ENCODE measurements around the gene STUM.

STUM gene

DNA sequence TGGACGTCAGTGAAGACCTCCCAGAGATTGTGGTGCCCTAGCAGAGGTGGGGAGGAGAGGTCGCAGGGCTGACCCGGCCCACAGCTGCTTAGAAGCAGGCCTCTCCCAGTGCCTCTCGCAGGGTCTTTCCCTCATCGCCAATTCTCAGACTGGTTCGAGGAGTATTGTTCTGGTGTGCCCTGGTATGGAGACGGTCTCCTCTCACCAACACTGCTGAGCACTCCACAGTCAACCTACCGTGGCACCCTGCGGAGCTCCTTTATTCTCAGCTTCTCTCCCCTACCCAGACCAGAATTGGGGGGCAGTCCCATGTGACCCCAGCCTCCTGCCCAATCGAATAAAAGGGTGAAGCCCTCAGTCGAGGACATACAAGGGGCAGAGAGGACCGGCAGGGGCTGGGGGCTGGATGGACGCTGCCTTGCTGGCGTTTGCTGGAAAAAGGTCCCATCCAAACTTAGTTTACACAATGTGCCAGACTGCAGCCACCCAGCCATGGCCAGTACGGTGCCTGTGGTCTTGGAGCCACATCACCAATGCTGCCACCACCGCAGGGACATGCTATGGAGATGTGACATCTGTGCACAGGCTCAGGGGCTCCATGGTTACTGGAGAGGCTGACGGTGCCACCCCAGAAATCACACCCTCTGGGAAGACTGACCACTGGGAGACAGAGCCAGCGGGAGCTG is 80.8 kb downstream of the STUM start:
- Histone ChIP-seq H3K27ac (ENCODE audit: poor library complexity, severe bottlenecking) (no peak overlapping the region), H3K4me3 (ENCODE audit: severe bottlenecking) (no peak overlapping the region), H3K27me3 (ENCODE audit: insufficient read depth, poor library complexity, severe bottlenecking) (no peaks in the 10 kb centered on the region), H3K36me3 (ENCODE audit: low read depth) (no peaks in the 10 kb centered on the region), H3K9me3 (ENCODE audit: severe bottlenecking) (no peaks in the 10 kb centered on the region), H3K4me1 (ENCODE audit: insufficient read depth, poor library complexity, severe bottlenecking) (no peaks in the 10 kb centered on the region)
- DNase-seq (ENCODE audit: low spot score), result no peak
- TF ChIP-seq, protein P1, sequence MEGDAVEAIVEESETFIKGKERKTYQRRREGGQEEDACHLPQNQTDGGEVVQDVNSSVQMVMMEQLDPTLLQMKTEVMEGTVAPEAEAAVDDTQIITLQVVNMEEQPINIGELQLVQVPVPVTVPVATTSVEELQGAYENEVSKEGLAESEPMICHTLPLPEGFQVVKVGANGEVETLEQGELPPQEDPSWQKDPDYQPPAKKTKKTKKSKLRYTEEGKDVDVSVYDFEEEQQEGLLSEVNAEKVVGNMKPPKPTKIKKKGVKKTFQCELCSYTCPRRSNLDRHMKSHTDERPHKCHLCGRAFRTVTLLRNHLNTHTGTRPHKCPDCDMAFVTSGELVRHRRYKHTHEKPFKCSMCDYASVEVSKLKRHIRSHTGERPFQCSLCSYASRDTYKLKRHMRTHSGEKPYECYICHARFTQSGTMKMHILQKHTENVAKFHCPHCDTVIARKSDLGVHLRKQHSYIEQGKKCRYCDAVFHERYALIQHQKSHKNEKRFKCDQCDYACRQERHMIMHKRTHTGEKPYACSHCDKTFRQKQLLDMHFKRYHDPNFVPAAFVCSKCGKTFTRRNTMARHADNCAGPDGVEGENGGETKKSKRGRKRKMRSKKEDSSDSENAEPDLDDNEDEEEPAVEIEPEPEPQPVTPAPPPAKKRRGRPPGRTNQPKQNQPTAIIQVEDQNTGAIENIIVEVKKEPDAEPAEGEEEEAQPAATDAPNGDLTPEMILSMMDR (IDR thresholded peaks at IDR 0.05; ENCODE audit: poor library complexity, severe bottlenecking), result no peak
- no peak for ATAC-seq (ENCODE audit: low read depth)

DNA sequence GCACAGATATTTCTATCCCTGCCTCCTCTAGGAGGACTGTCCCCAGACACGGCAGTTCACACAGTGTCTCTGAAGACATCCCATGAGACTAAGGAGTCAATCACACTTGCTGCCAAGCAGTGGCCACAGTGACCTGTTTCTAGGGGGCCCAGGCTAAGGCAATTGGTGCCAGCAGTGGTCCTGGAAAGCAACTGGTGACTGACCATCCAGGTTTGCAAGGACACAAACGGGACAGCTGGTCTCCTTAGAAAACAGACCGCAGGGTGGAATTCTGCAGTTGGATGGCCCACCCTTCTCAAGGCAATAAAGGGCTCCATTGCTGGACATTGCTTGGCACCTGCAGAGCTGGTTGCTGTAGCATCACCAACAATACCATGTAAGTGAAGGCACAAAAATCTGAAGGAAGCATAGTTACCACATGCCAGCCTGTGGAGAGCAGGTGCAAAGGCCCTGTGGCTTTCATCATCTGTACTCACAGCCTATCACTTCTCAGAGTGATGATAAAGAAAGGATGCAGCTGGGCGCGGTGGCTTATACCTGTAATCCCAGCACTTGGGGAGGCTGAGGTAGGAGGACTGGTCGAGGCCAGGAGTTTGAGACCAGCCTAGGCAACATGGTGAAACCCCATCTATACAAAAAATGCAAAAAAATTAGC is 81.5 kb downstream of the STUM start:
- TF ChIP-seq, protein P1 (IDR thresholded peaks at IDR 0.05; ENCODE audit: poor library complexity, severe bottlenecking), result no peak
- Histone ChIP-seq H3K27me3 (ENCODE audit: insufficient read depth, poor library complexity, severe bottlenecking) (no peaks in the 10 kb centered on the region), H3K36me3 (ENCODE audit: low read depth) (no peaks in the 10 kb centered on the region), H3K4me1 (ENCODE audit: insufficient read depth, poor library complexity, severe bottlenecking) (no peaks in the 10 kb centered on the region), H3K27ac (ENCODE audit: poor library complexity, severe bottlenecking) (no peak overlapping the region), H3K9me3 (ENCODE audit: severe bottlenecking) (no peaks in the 10 kb centered on the region), H3K4me3 (ENCODE audit: severe bottlenecking) (no peak overlapping the region)
- ATAC-seq (ENCODE audit: low read depth) (no peak), DNase-seq (ENCODE audit: low spot score) (no peak)

DNA sequence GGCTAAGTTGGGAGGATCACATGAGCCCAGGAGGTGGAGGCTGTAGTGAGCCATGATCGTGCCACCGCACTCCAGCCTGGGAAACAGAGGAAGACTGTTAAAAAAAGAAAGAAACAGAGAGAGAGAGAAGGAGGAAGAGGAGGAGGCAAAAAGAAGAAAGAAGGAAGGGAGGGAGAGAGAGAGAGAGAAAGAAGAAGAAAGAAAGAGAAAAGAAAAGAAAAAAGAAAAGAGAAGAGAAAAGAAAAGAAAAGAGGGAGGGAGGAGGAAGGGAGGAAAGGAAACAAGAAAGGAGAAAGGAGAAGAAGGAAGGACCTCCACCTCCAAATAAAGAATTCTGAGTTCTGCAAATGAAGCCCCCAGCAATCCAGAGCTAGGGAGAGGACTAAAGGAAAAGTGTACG is 82.0 kb downstream of the STUM start:
- H3K4me1 ChIP-seq (ENCODE audit: insufficient read depth, poor library complexity, severe bottlenecking), result no peaks in the 10 kb centered on the region
- no peaks in the 10 kb centered on the region for H3K27me3 ChIP-seq (ENCODE audit: insufficient read depth, poor library complexity, severe bottlenecking)
- DNase-seq (ENCODE audit: low spot score) (no peak), ATAC-seq (ENCODE audit: low read depth) (no peak)
- TF ChIP-seq, protein P1 (IDR thresholded peaks at IDR 0.05; ENCODE audit: poor library complexity, severe bottlenecking), result no peak
- no peak overlapping the region for H3K27ac ChIP-seq (ENCODE audit: poor library complexity, severe bottlenecking)
- no peaks in the 10 kb centered on the region for H3K9me3 ChIP-seq (ENCODE audit: severe bottlenecking)
- H3K4me3 ChIP-seq (ENCODE audit: severe bottlenecking), result no peak overlapping the region
- no peaks in the 10 kb centered on the region for H3K36me3 ChIP-seq (ENCODE audit: low read depth)

DNA sequence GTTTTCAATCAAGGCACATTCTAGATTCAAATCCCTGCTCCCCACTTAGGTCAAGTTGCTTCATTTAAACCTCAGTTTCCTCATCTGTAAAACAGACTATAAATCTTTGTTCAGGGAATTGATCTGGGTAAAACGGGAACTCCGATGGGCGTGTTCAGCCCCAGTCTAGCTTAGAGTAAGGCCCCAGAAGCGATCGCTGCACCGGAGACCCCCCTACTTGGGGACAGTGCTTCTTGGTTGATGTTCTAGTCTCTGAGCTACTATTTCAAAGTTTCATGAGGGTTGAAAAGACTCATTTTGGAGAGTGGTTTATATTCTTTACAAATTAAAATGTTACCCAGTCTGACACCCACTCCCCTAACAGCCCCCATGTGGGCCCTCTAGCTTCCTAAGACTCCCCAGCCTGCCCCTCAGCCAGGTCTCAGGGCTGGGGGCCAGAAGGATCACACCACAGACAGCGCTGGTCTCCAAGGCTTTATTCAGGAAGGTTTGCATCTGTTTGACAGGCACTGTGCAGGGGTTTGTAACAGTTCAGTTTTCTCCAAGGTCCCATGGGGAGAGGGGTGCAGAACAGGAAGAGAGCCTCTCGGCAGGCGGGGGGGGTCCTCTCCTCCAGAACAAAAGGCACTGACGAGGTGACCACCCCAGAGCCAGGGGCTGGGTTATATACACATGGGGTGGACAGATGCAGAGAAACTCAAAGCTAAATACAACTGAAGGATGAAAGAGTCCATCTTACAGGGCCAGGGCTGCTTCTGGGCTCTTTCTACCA is 82.9 kb downstream of the STUM start:
- no peak for ATAC-seq (ENCODE audit: low read depth)
- no peaks in the 10 kb centered on the region for H3K4me1 ChIP-seq (ENCODE audit: insufficient read depth, poor library complexity, severe bottlenecking)
- TF ChIP-seq, protein P1 (IDR thresholded peaks at IDR 0.05; ENCODE audit: poor library complexity, severe bottlenecking), result no peak
- H3K27ac ChIP-seq (ENCODE audit: poor library complexity, severe bottlenecking), result no peak overlapping the region
- H3K4me3 ChIP-seq (ENCODE audit: severe bottlenecking), result no peak overlapping the region
- no peak for DNase-seq (ENCODE audit: low spot score)
- no peaks in the 10 kb centered on the region for H3K9me3 ChIP-seq (ENCODE audit: severe bottlenecking)
- H3K36me3 ChIP-seq (ENCODE audit: low read depth), result no peaks in the 10 kb centered on the region
- no peaks in the 10 kb centered on the region for H3K27me3 ChIP-seq (ENCODE audit: insufficient read depth, poor library complexity, severe bottlenecking)
